C4-2B (cell line): ENCODE results near the gene BRINP1.

ENCODE experiments used
- H3K27ac ChIP-seq: fragments of 450-650 bp; 2 replicates; pipeline ENCODE4 v1.5.1; 2017
- ZFX ChIP-seq: fragments of 450-650 bp; IDR thresholded peaks from 2 replicates; pipeline ENCODE4 v1.6.1; 2017
- TF ChIP-seq, protein P1 (sequence below): fragments of 450-650 bp; conservative IDR thresholded peaks from 2 replicates; pipeline ENCODE4 v1.5.1; 2017; ENCODE audit warnings: mild to moderate bottlenecking

Gene BRINP1

DNA sequence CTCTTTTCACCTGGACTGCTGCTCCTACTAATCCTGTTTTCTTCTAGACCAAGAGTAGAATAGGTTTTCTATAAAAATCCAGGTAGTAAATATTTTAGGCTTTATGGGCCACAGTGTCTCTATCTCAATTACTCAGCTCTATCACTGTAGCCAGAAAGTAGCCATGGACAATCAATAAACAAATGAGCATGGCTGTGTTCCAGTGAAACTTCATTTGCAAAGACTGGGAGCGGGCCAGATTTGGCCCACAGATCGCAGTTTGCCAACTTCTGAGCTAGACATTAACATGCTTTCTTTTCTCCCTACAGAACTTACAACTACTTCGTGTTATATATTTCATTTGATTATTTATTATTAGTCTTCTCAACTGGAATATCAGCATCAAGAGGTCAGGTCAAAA lies 30.2 kb downstream of the BRINP1 start:
- no peak overlapping the region for H3K27ac ChIP-seq
- TF ChIP-seq, protein P1, sequence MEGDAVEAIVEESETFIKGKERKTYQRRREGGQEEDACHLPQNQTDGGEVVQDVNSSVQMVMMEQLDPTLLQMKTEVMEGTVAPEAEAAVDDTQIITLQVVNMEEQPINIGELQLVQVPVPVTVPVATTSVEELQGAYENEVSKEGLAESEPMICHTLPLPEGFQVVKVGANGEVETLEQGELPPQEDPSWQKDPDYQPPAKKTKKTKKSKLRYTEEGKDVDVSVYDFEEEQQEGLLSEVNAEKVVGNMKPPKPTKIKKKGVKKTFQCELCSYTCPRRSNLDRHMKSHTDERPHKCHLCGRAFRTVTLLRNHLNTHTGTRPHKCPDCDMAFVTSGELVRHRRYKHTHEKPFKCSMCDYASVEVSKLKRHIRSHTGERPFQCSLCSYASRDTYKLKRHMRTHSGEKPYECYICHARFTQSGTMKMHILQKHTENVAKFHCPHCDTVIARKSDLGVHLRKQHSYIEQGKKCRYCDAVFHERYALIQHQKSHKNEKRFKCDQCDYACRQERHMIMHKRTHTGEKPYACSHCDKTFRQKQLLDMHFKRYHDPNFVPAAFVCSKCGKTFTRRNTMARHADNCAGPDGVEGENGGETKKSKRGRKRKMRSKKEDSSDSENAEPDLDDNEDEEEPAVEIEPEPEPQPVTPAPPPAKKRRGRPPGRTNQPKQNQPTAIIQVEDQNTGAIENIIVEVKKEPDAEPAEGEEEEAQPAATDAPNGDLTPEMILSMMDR = no peak
- TF ChIP-seq ZFX = no peak

DNA sequence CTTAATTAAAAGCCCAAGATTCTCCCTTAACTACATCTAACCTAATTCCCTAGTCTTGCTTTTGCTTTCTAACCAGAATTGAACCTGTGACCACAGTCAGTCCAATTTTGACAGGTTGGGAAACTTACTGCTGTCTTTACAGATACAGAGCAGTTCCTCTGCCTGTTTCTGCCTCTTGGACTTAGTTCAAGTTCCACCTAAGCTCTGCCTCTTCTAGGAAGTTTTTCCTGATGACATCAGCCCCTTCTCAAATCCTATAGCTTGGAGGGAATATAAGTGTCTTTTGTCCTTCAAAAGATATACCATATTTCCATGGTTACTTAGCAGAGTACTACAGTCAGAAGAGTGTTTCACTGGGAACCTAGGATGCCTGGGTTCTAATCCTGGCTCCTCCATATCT lies 31.7 kb downstream of the BRINP1 start:
- TF ChIP-seq ZFX = no peak
- TF ChIP-seq, protein P1 = no peak
- no peak overlapping the region for H3K27ac ChIP-seq

DNA sequence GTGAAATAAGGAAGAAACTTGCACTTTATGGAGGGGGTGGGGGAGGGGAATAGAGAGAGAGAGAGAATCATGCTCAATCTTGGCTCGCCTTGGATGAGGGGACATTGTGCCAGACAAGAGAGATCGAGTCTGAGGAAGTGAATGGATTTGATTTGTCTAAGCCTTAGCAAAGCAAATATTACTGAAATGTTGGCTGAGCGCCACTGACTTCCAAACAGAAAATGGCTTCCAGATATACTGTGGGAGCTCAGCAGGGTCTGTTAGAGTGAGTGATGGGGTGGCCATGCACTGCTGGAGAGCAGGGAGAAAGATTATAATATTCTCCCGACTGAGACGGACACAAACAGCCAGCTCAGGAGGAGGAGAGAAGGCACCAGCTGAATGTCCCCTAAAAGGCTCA lies 34.5 kb downstream of the BRINP1 start:
- H3K27ac ChIP-seq = no peak overlapping the region
- TF ChIP-seq ZFX = no peak
- TF ChIP-seq, protein P1 = no peak

DNA sequence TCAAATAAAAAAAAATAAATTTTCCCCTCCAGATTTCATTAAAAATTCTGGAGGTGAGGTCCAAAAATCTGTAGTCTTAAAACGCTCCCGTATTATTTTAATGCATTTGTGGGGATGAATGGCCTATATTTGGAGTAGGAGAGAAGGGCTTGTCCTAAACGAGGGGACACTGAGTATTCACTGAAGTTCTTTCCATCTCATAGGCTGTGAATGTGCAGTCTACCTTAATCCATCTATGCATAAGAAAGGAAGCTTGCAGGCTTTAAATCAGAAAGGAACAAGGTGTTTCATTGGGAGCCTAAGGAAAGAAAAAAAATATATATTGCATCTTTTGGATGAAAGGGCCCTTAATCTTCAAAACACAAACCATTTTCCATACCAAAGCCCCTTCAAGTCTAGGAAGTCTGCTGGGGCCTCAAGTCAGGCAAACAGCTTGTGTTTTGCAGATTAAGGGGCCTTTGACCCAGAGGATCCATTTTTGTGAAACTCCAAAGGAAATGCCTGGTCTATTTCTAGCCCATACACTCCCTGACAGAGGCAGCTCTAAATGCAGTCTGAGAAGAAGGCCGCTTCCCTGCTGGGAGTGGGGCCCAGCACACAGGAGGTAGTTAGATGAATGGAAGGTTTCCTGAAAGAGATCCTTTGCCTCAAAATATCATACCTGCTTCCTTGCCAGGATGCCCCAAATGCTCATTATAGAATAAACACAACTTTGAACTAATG lies 35.6 kb downstream of the BRINP1 start:
- no peak for TF ChIP-seq ZFX
- TF ChIP-seq, protein P1 = no peak
- no peak overlapping the region for H3K27ac ChIP-seq

DNA sequence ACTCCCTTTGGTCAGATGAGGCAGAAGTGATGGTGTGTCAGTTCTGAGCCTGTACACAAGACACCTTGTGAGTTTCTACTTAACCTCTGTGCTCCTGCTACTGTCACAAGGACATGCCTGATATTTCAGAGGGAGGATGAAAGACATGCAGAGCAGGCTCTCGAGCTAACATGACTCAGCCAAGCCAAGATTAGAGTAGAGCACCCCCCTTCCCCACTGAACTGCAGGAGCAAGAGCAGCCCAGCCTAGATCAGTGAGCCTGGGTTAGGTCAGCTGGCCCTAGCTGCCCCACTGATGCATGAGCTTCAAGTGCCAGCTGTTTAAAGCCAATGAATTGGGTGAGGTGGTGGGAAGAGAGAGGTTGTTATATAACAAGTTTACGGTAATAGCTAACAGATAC lies 36.7 kb downstream of the BRINP1 start:
- H3K27ac ChIP-seq = no peak overlapping the region
- TF ChIP-seq, protein P1 = no peak

DNA sequence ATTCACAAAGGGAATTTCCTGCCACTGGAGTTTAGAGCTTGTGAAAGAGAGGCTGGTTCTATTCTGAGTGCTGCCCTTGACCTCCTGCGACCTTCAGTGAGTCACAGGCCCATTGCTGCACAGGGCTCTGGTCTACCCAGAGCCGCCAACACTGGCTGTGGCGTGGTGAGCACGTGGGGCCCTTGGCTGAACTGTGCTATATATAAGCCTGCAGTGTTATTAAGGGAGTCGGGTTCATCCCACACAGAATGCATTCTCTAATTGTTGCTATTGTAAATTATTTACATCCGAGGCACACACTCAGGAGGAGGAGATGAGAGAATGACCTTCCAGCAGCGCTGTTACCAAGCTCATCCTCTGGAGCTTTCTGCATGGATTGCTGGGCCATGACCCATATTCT lies 47.1 kb downstream of the BRINP1 start:
- no peak overlapping the region for H3K27ac ChIP-seq
- TF ChIP-seq ZFX = no peak
- TF ChIP-seq, protein P1 = no peak

DNA sequence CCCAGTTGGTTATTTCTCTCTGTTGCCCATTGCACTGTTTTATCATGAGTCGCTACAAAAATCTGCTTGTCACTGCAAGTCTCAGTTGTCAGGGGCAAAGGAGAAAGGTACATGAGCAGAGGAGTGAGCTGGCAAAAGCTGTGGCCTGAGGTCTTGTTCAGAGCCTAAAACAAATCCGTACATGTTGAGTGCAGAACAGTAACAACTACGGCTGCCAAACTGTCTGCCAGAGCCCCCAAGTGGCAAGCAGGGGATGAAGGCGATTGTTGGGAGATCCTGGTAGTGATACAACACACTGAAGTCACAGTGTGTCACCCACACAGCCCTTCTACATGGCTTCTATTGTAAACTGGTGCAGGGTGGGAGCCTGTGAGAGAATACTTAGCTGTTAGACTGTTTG lies 50.9 kb downstream of the BRINP1 start:
- no peak overlapping the region for H3K27ac ChIP-seq
- TF ChIP-seq, protein P1 = no peak
- TF ChIP-seq ZFX = no peak
